ENCODE results near the gene MOV10L1. TPM values are rescaled to one million over a fixed set of nuclear protein-coding genes. Genes with fewer than 3 reads are reported as not detected.
A peak's percentile ranks its signal among the peaks of the same experiment; 100 is the strongest.

Gene MOV10L1
- total and polyA plus RNA-seq, 2 donors (not counting 3 experiments of a cell fraction or from before 2014, with no cell fraction given) = 27.6 to 37.6 TPM

GRCh38 chr22:50121202-50121740, 31.5 kb downstream of the MOV10L1 start:
- ChIA-PET CTCF (interaction anchor here (0.5 to 1.1 kb wide), 2 partner anchors 8 to 12 kb away, joined by 3 read pairs; no protein-coding TSS in a partner anchor), POLR2A (no interaction called here)
- Histone ChIP-seq H3K27ac (ENCODE audit: insufficient read depth, low read depth, low read length) (no peak overlapping the region), H3K4me2 (ENCODE audit: insufficient read depth, low read length) (no peak overlapping the region), H2AFZ (ENCODE audit: low read depth, low read length) (no peak overlapping the region), H4K20me1 (replicated peaks; ENCODE audit: control insufficient read depth, extremely low read depth, insufficient read depth, low read length) (no peaks in the 10 kb centered on the region), H3K36me3 (ENCODE audit: control insufficient read depth in 2 of 2, extremely low read depth in 1 of 2, insufficient read depth in 2 of 2, low read length in 2 of 2) (peaks cover 13 to 15% of the 10 kb centered on the region in 2 experiments), H3K27me3 (ENCODE audit: control insufficient read depth in 2 of 2, insufficient read depth in 2 of 2, low read length in 2 of 2) (no peaks in the 10 kb centered on the region), H3K9me3 (replicated peaks; ENCODE audit: control insufficient read depth, insufficient read depth, low read length) (no peaks in the 10 kb centered on the region), H3K4me3 (replicated peaks in 1 of 3; ENCODE audit: insufficient read depth in 1 of 3, low read depth in 1 of 3, low read length in 3 of 3) (no peak overlapping the region), H3K9ac (replicated peaks; ENCODE audit: extremely low read depth, insufficient read depth, low read length) (no peak overlapping the region), H3K79me2 (ENCODE audit: control insufficient read depth, insufficient read depth, low read length) (peaks cover 23% of the 10 kb centered on the region), H3K4me1 (ENCODE audit: control insufficient read depth, extremely low read depth, insufficient read depth, low read length) (peaks cover 44% of the 10 kb centered on the region), H3K9me1 (replicated peaks; ENCODE audit: control insufficient read depth, extremely low read depth, insufficient read depth, low read length) (no peaks in the 10 kb centered on the region)
- TF ChIP-seq POLR2A (IDR thresholded peaks at IDR 0.05; ENCODE audit: low read depth, low read length) (peak; percentile 35), MAX (IDR thresholded peaks at IDR 0.05; ENCODE audit: insufficient read depth, insufficient read length) (no peak), MYC (IDR thresholded peaks at IDR 0.05; ENCODE audit: low read depth, low read length) (no peak), POLR2AphosphoS5 (IDR thresholded peaks at IDR 0.05; ENCODE audit: insufficient read depth, low read depth, low read length) (peak; percentile 16), GATA2 (IDR thresholded peaks at IDR 0.05; ENCODE audit: insufficient read depth, insufficient read length, low read depth, low read length) (no peak), FOS (IDR thresholded peaks at IDR 0.05; ENCODE audit: borderline replicate concordance, insufficient read depth, low read length) (no peak)
- no peak for DNase-seq (ENCODE audit: low read depth, low spot score)
- dilution Hi-C loops (cut with MboI; ENCODE audit: extremely low pct_ligation_motif_present, low sequenced_read_pairs) (no loop called here), intact Hi-C loops (cut with micrococcal nuclease) (no loop called here)
- FAIRE-seq = no peak
- no TSS peak for BruUV-seq (replicated peaks)

GRCh38 chr22:50123119-50123518, 33.3 kb downstream of the MOV10L1 start:
- FAIRE-seq = no peak

More at GRCh38 chr22:50123119-50123518, 33.3 kb downstream of the MOV10L1 start:
- Histone ChIP-seq H3K36me3 (ENCODE audit: control insufficient read depth in 2 of 2, extremely low read depth in 1 of 2, insufficient read depth in 2 of 2, low read length in 2 of 2) (peaks cover 19 to 22% of the 10 kb centered on the region in 2 experiments), H3K9me1 (replicated peaks; ENCODE audit: control insufficient read depth, extremely low read depth, insufficient read depth, low read length) (no peaks in the 10 kb centered on the region), H3K27me3 (ENCODE audit: control insufficient read depth in 2 of 2, insufficient read depth in 2 of 2, low read length in 2 of 2) (no peaks in the 10 kb centered on the region), H4K20me1 (replicated peaks; ENCODE audit: control insufficient read depth, extremely low read depth, insufficient read depth, low read length) (no peaks in the 10 kb centered on the region), H3K27ac (ENCODE audit: insufficient read depth, low read depth, low read length) (no peak overlapping the region), H3K9ac (replicated peaks; ENCODE audit: extremely low read depth, insufficient read depth, low read length) (no peak overlapping the region), H3K4me1 (ENCODE audit: control insufficient read depth, extremely low read depth, insufficient read depth, low read length) (peaks cover 27% of the 10 kb centered on the region), H3K9me3 (replicated peaks; ENCODE audit: control insufficient read depth, insufficient read depth, low read length) (no peaks in the 10 kb centered on the region), H3K4me3 (replicated peaks in 1 of 3; ENCODE audit: insufficient read depth in 1 of 3, low read depth in 1 of 3, low read length in 3 of 3) (no peak overlapping the region), H3K4me2 (ENCODE audit: insufficient read depth, low read length) (no peak overlapping the region), H3K79me2 (ENCODE audit: control insufficient read depth, insufficient read depth, low read length) (peaks cover 7% of the 10 kb centered on the region), H2AFZ (ENCODE audit: low read depth, low read length) (no peak overlapping the region)
- TF ChIP-seq MAX (IDR thresholded peaks at IDR 0.05; ENCODE audit: insufficient read depth, insufficient read length) (no peak), POLR2A (IDR thresholded peaks at IDR 0.05; ENCODE audit: low read depth, low read length) (no peak), FOS (IDR thresholded peaks at IDR 0.05; ENCODE audit: borderline replicate concordance, insufficient read depth, low read length) (no peak), JUN (IDR thresholded peaks at IDR 0.05; ENCODE audit: borderline replicate concordance, insufficient read depth, insufficient read length, low read depth) (no peak), MYC (IDR thresholded peaks at IDR 0.05; ENCODE audit: low read depth, low read length) (no peak), EZH2 (IDR thresholded peaks at IDR 0.05; ENCODE audit: borderline replicate concordance, low read depth, low read length, severe bottlenecking) (no peak), GATA2 (IDR thresholded peaks at IDR 0.05; ENCODE audit: insufficient read depth, insufficient read length, low read depth, low read length) (no peak), CTCF (IDR thresholded peaks at IDR 0.05; ENCODE audit: extremely low read depth in 1 of 2, insufficient read depth in 1 of 2, low read depth in 1 of 2, low read length in 2 of 2) (no peak), POLR2AphosphoS5 (IDR thresholded peaks at IDR 0.05; ENCODE audit: insufficient read depth, low read depth, low read length) (no peak)
- intact Hi-C loops (cut with micrococcal nuclease) (no loop called here), dilution Hi-C loops (cut with MboI; ENCODE audit: extremely low pct_ligation_motif_present, low sequenced_read_pairs) (no loop called here)
- ChIA-PET CTCF (no interaction called here), POLR2A (no interaction called here)
- no TSS peak for BruUV-seq (replicated peaks)
- DNase-seq (ENCODE audit: low read depth, low spot score) = no peak

All from endothelial cell of umbilical vein (primary cell).